Measurements from ENCODE around the gene RCE1.

Gene RCE1

GRCh38 chr11:66844496-66845142 lies 1.4 kb downstream of the RCE1 start:
- no peak for DNase-seq

GRCh38 chr11:66845143-66845875 lies 2.1 kb downstream of the RCE1 start:
- DNase-seq = no peak

- DNase-seq = no peak
Measured at GRCh38 chr11:66845876-66846212, 2.6 kb downstream of the RCE1 start.

- no peak for DNase-seq
Measured at GRCh38 chr11:66846671-66847091, 3.4 kb downstream of the RCE1 start.

- DNase-seq = no peak
Measured at GRCh38 chr11:66847461-66848232, 4.4 kb downstream of the RCE1 start.

- DNase-seq = no peak
Measured at GRCh38 chr11:66848671-66849500, 5.6 kb downstream of the RCE1 start.

GRCh38 chr11:66849501-66850234 lies 6.4 kb downstream of the RCE1 start:
- no peak for DNase-seq

- DNase-seq = no peak
Measured at GRCh38 chr11:66850235-66850587, 7.0 kb downstream of the RCE1 start.

GRCh38 chr11:66850588-66851238 lies 7.5 kb downstream of the RCE1 start:
- no peak for DNase-seq

- no peak for DNase-seq
Measured at GRCh38 chr11:66851239-66851596, 8.0 kb downstream of the RCE1 start.

- DNase-seq = peak; percentile 21
Measured at GRCh38 chr11:66851698-66852465, 8.6 kb downstream of the RCE1 start.

GRCh38 chr11:66852466-66853241 lies 9.4 kb downstream of the RCE1 start:
- no peak for DNase-seq

- no peak for DNase-seq
Measured at GRCh38 chr11:66853242-66854229, 10.3 kb downstream of the RCE1 start.

- no peak for DNase-seq
Measured at GRCh38 chr11:66854231-66854661, 11.0 kb downstream of the RCE1 start.

GRCh38 chr11:66854729-66855211 lies 11.5 kb downstream of the RCE1 start:
- no peak for DNase-seq

GRCh38 chr11:66855574-66856495 lies 12.6 kb downstream of the RCE1 start:
- peak; percentile 94 for DNase-seq

- DNase-seq = no peak
Measured at GRCh38 chr11:66856496-66857233, 13.4 kb downstream of the RCE1 start, which contains the start of gene LRFN4. Gene LRFN4, plus strand, starts transcription at chr11:66857064. Its CDS starts 681 bp downstream, at chr11:66857745.

All from fibroblast of skin of back (primary cell).